BLaER1 treated with 17β-estradiol and CSF1 and Interleukin-3, amounts not matched to agents 10 nM and 100 nM (cell line): Measurements from ENCODE around the gene SIVA1.
"Not testable (repeated sequence)": the region's sequence is repeated elsewhere in the genome, so short reads cannot be mapped to it uniquely, and the experiment has no call there.

ENCODE experiments used
- H3K27ac ChIP-seq, 11 experiments: shearing (Covaris generic); formaldehyde crosslinking; 2 replicates each; pipeline ENCODE4 v1.8.1; 2022
- H3K27me3 ChIP-seq, 11 experiments: shearing (Covaris generic); formaldehyde crosslinking; 2 replicates each; pipeline ENCODE4 v1.8.1; 2022
- H3K36me3 ChIP-seq, 11 experiments: shearing (Covaris generic); formaldehyde crosslinking; 2 replicates each; pipeline ENCODE4 v1.8.1; 2022
- H3K4me1 ChIP-seq, 10 experiments: shearing (Covaris generic); formaldehyde crosslinking; 2 replicates each; pipeline ENCODE4 v1.8.1; 2022
- H3K4me2 ChIP-seq, 11 experiments: shearing (Covaris generic); formaldehyde crosslinking; 2 replicates each; pipeline ENCODE4 v1.8.1; 2022
- H3K4me3 ChIP-seq, 10 experiments: shearing (Covaris generic); formaldehyde crosslinking; 2 replicates each; pipeline ENCODE4 v1.8.1; 2022
- H3K9ac ChIP-seq, 11 experiments: shearing (Covaris generic); formaldehyde crosslinking; 2 replicates each; pipeline ENCODE4 v1.8.1; 2022
- H3K9me3 ChIP-seq, 11 experiments: shearing (Covaris generic); formaldehyde crosslinking; replicated peaks in 1 of 11; 2 replicates each; pipeline ENCODE4 v1.8.1; 2022
- H4K20me1 ChIP-seq, 11 experiments: shearing (Covaris generic); formaldehyde crosslinking; 2 replicates each; pipeline ENCODE4 v1.8.1; 2022
- Cebpa-rat ChIP-seq, 11 experiments: shearing (Covaris generic); IDR thresholded peaks; 2 replicates each; pipeline ENCODE4 v1.8.1; 2022

The SIVA1 gene

GRCh38 chr14:104723651-104724406 lies 29.1 kb upstream of the SIVA1 start, which contains the start of gene ADSS1:
ADSS1 (plus strand) TSS chr14:104724229; CDS start chr14:104724271, 42 bp downstream.
- Histone ChIP-seq H3K4me2 (peak within 1 kb of the TSS; percentile 74 to 97 (median 91)), H3K9me3 (no peaks in the 10 kb centered on the region), H3K4me1 (peaks cover 33 to 60% (median 46%) of the 10 kb centered on the region in 10 experiments), H3K9ac (peak within 1 kb of the TSS; percentile 64 to 80 (median 76); a peak in 20 of 22 replicates), H3K27me3 (peaks cover 0 to 4% (median 0%) of the 10 kb centered on the region in 11 experiments; a peak in 1 of 22 replicates), H3K4me3 (peak within 1 kb of the TSS; percentile 57 to 79 (median 65)), H3K27ac (peak within 1 kb of the TSS in 7 of 11 experiments; percentile 37 to 70 (median 56); a peak in 10 of 22 replicates), H3K36me3 (peaks cover 13 to 23% (median 18%) of the 10 kb centered on the region in 11 experiments), H4K20me1 (peaks cover 14 to 76% (median 34%) of the 10 kb centered on the region in 11 experiments; a peak in 20 of 22 replicates)
- TF ChIP-seq Cebpa-rat (IDR thresholded peaks at IDR 0.05): no peak

- peaks cover 7 to 16% (median 11%) of the 10 kb centered on the region in 11 experiments; a peak in 20 of 22 replicates for H3K36me3 ChIP-seq
- peaks cover 14 to 72% (median 29%) of the 10 kb centered on the region in 11 experiments; a peak in 20 of 22 replicates for H4K20me1 ChIP-seq
- TF ChIP-seq Cebpa-rat (IDR thresholded peaks at IDR 0.05): no peak
- H3K4me2 ChIP-seq: peak overlapping the region; percentile 74 to 97 (median 91)
- H3K27me3 ChIP-seq: peaks cover 0 to 4% (median 0%) of the 10 kb centered on the region in 11 experiments; a peak in 1 of 22 replicates
- H3K9me3 ChIP-seq: no peaks in the 10 kb centered on the region
- H3K27ac ChIP-seq: peak overlapping the region in 6 of 11 experiments; percentile 37 to 70 (median 61); a peak in 10 of 22 replicates
- peak overlapping the region; percentile 57 to 79 (median 65) for H3K4me3 ChIP-seq
- peak overlapping the region; percentile 64 to 80 (median 76); a peak in 20 of 22 replicates for H3K9ac ChIP-seq
- H3K4me1 ChIP-seq: peaks cover 33 to 55% (median 44%) of the 10 kb centered on the region in 10 experiments
Measured at GRCh38 chr14:104724407-104724980, 28.5 kb upstream of the SIVA1 start.

GRCh38 chr14:104724981-104725771 lies 27.8 kb upstream of the SIVA1 start:
- no peak for TF ChIP-seq Cebpa-rat (IDR thresholded peaks at IDR 0.05)
- Histone ChIP-seq H3K4me3 (peak overlapping the region in 9 of 10 experiments; percentile 57 to 79 (median 66); a peak in 15 of 20 replicates), H3K36me3 (peaks cover 0 to 9% (median 7%) of the 10 kb centered on the region in 11 experiments; a peak in 14 of 22 replicates), H3K4me1 (peaks cover 33 to 55% (median 43%) of the 10 kb centered on the region in 10 experiments), H3K9ac (peak overlapping the region; percentile 3 to 78 (median 73); a peak in 14 of 22 replicates), H3K27ac (no peak overlapping the region), H3K9me3 (no peaks in the 10 kb centered on the region), H3K4me2 (peak overlapping the region; percentile 74 to 97 (median 91)), H3K27me3 (peaks cover 0 to 4% (median 0%) of the 10 kb centered on the region in 11 experiments; a peak in 1 of 22 replicates), H4K20me1 (peaks cover 14 to 65% (median 24%) of the 10 kb centered on the region in 11 experiments; a peak in 20 of 22 replicates)

GRCh38 chr14:104725772-104726548 lies 27.0 kb upstream of the SIVA1 start:
- no peaks in the 10 kb centered on the region for H3K9me3 ChIP-seq
- peaks cover 14 to 64% (median 24%) of the 10 kb centered on the region in 11 experiments; a peak in 20 of 22 replicates for H4K20me1 ChIP-seq
- peak overlapping the region in 1 of 11 experiments; percentile 59; a peak in 1 of 22 replicates for H3K9ac ChIP-seq
- H3K27me3 ChIP-seq: peaks cover 0 to 4% (median 0%) of the 10 kb centered on the region in 11 experiments; a peak in 1 of 22 replicates
- TF ChIP-seq Cebpa-rat (IDR thresholded peaks at IDR 0.05): no peak
- no peak overlapping the region for H3K27ac ChIP-seq
- peaks cover 33 to 55% (median 43%) of the 10 kb centered on the region in 10 experiments for H3K4me1 ChIP-seq
- peak overlapping the region; percentile 74 to 97 (median 91); a peak in 21 of 22 replicates for H3K4me2 ChIP-seq
- peaks cover 0 to 9% (median 6%) of the 10 kb centered on the region in 11 experiments; a peak in 8 of 22 replicates for H3K36me3 ChIP-seq
- no peak overlapping the region for H3K4me3 ChIP-seq

- no peak overlapping the region for H3K9ac ChIP-seq
Measured at GRCh38 chr14:104726600-104727451, 26.1 kb upstream of the SIVA1 start.

GRCh38 chr14:104728631-104729030 lies 24.3 kb upstream of the SIVA1 start:
- Histone ChIP-seq H3K4me3 (no peak overlapping the region), H3K9ac (no peak overlapping the region), H3K9me3 (no peaks in the 10 kb centered on the region), H3K27ac (no peak overlapping the region), H3K27me3 (peaks cover 0 to 4% (median 0%) of the 10 kb centered on the region in 11 experiments; a peak in 1 of 22 replicates), H3K4me2 (no peak overlapping the region), H3K4me1 (peaks cover 25 to 46% (median 36%) of the 10 kb centered on the region in 10 experiments), H3K36me3 (no peaks in the 10 kb centered on the region), H4K20me1 (peaks cover 0 to 44% (median 1%) of the 10 kb centered on the region in 11 experiments; a peak in 6 of 22 replicates)
- no peak for TF ChIP-seq Cebpa-rat (IDR thresholded peaks at IDR 0.05)

More at GRCh38 chr14:104726600-104727451, 26.1 kb upstream of the SIVA1 start:
- TF ChIP-seq Cebpa-rat (IDR thresholded peaks at IDR 0.05): no peak
- H3K4me2 ChIP-seq: peak overlapping the region in 5 of 11 experiments; percentile 9 to 30 (median 12); a peak in 5 of 22 replicates
- peaks cover 0 to 4% (median 0%) of the 10 kb centered on the region in 11 experiments; a peak in 1 of 22 replicates for H3K27me3 ChIP-seq
- peaks cover 9 to 59% (median 19%) of the 10 kb centered on the region in 11 experiments; a peak in 20 of 22 replicates for H4K20me1 ChIP-seq
- no peaks in the 10 kb centered on the region for H3K9me3 ChIP-seq
- peaks cover 28 to 47% (median 38%) of the 10 kb centered on the region in 10 experiments for H3K4me1 ChIP-seq
- peaks cover 0 to 1% (median 0%) of the 10 kb centered on the region in 11 experiments; a peak in 2 of 22 replicates for H3K36me3 ChIP-seq
- H3K4me3 ChIP-seq: no peak overlapping the region
- no peak overlapping the region for H3K27ac ChIP-seq

GRCh38 chr14:104729176-104729834 lies 23.6 kb upstream of the SIVA1 start:
- not testable (repeated sequence) for H3K9me3 ChIP-seq, H3K36me3 ChIP-seq, H3K27ac ChIP-seq, H3K9ac ChIP-seq, H3K27me3 ChIP-seq, H3K4me2 ChIP-seq, H3K4me3 ChIP-seq
- Histone ChIP-seq H4K20me1 (peaks cover 0 to 45% (median 0%) of the 10 kb centered on the region in 11 experiments; a peak in 5 of 22 replicates), H3K4me1 (peaks cover 30 to 50% (median 41%) of the 10 kb centered on the region in 10 experiments)
